Measurements from ENCODE around the gene PARP15. TPM values are rescaled to one million over a fixed set of nuclear protein-coding genes. Genes with fewer than 3 reads are reported as not detected.

The PARP15 gene
- total RNA-seq, 6 donors from 2014 or later: 7.0 to 30.4 (median 12.3) TPM

- no peaks in the 10 kb centered on the region for H3K4me1 ChIP-seq
- no peak for ATAC-seq (ENCODE audit: low FRiP score in 2 of 2)
Observed at GRCh38 chr3:122586773-122587485, 9.5 kb downstream of the PARP15 start.

GRCh38 chr3:122587572-122587971, 10.1 kb downstream of the PARP15 start:
- H3K27me3 ChIP-seq: no peaks in the 10 kb centered on the region
- ATAC-seq (ENCODE audit: low FRiP score in 2 of 2) (no peak), DNase-seq (no peak)
- TF ChIP-seq POLR2AphosphoS5 (IDR thresholded peaks at IDR 0.05) (no peak), EP300 (IDR thresholded peaks at IDR 0.05) (no peak), POLR2A (IDR thresholded peaks at IDR 0.05) (no peak), CTCF (IDR thresholded peaks at IDR 0.05) (no peak)
- peaks cover 0 to 3% (median 1%) of the 10 kb centered on the region in 4 donors for H3K9me3 ChIP-seq
- H3K4me1 ChIP-seq: no peaks in the 10 kb centered on the region
- no peak overlapping the region for H3K27ac ChIP-seq
- H3K4me3 ChIP-seq: no peak overlapping the region
- WGBS, 2 donors: 54 to 93% methylated on average over 1 of the region's 2 CpGs
- no peaks in the 10 kb centered on the region for H3K36me3 ChIP-seq

More at GRCh38 chr3:122586773-122587485, 9.5 kb downstream of the PARP15 start:
- H3K27ac ChIP-seq: no peak overlapping the region
- no peak overlapping the region for H3K4me3 ChIP-seq
- H3K9me3 ChIP-seq: peaks cover 6 to 9% (median 8%) of the 10 kb centered on the region in 4 donors
- no peaks in the 10 kb centered on the region for H3K36me3 ChIP-seq
- DNase-seq: no peak
- no peak for TF ChIP-seq EP300 (IDR thresholded peaks at IDR 0.05)
- TF ChIP-seq POLR2A (IDR thresholded peaks at IDR 0.05): no peak
- H3K27me3 ChIP-seq: no peaks in the 10 kb centered on the region

GRCh38 chr3:122589297-122589696, 11.8 kb downstream of the PARP15 start:
- TF ChIP-seq EP300 (IDR thresholded peaks at IDR 0.05): no peak
- no peak for TF ChIP-seq CTCF (IDR thresholded peaks at IDR 0.05)
- H3K27ac ChIP-seq: no peak overlapping the region
- H3K27me3 ChIP-seq: no peaks in the 10 kb centered on the region
- ATAC-seq (ENCODE audit: low FRiP score in 2 of 2): no peak
- WGBS, 2 donors: 57 to 60% methylated on average over 5 of the region's 5 CpGs
- DNase-seq: no peak
- H3K4me1 ChIP-seq: no peaks in the 10 kb centered on the region
- no peak overlapping the region for H3K4me3 ChIP-seq
- no peaks in the 10 kb centered on the region for H3K9me3 ChIP-seq
- no peaks in the 10 kb centered on the region for H3K36me3 ChIP-seq

GRCh38 chr3:122590610-122591009, 13.2 kb downstream of the PARP15 start:
- Histone ChIP-seq H3K4me3 (no peak overlapping the region), H3K27ac (no peak overlapping the region), H3K36me3 (no peaks in the 10 kb centered on the region), H3K9me3 (no peaks in the 10 kb centered on the region), H3K27me3 (no peaks in the 10 kb centered on the region), H3K4me1 (no peaks in the 10 kb centered on the region)
- no peak for TF ChIP-seq POLR2A (IDR thresholded peaks at IDR 0.05)
- no peak for TF ChIP-seq POLR2AphosphoS5 (IDR thresholded peaks at IDR 0.05)
- no peak for TF ChIP-seq CTCF (IDR thresholded peaks at IDR 0.05)
- no peak for TF ChIP-seq EP300 (IDR thresholded peaks at IDR 0.05)
- no peak for ATAC-seq (ENCODE audit: low FRiP score in 2 of 2)
- DNase-seq: no peak
- WGBS, 2 donors: 94 to 97% methylated on average over 2 of the region's 2 CpGs

- ATAC-seq (ENCODE audit: low FRiP score in 2 of 2) (no peak), DNase-seq (no peak)
- Histone ChIP-seq H3K27ac (no peak overlapping the region), H3K36me3 (no peaks in the 10 kb centered on the region), H3K9me3 (no peaks in the 10 kb centered on the region), H3K4me3 (no peak overlapping the region), H3K4me1 (no peaks in the 10 kb centered on the region), H3K27me3 (no peaks in the 10 kb centered on the region)
- TF ChIP-seq POLR2A (IDR thresholded peaks at IDR 0.05) (no peak), CTCF (IDR thresholded peaks at IDR 0.05) (no peak), EP300 (IDR thresholded peaks at IDR 0.05) (no peak), POLR2AphosphoS5 (IDR thresholded peaks at IDR 0.05) (no peak)
Observed at GRCh38 chr3:122594025-122594424, 16.6 kb downstream of the PARP15 start.
